Subcutaneous adipose tissue (tissue), 4 donors: ENCODE measurements around the gene IVNS1ABP. TPM values are rescaled to one million over a fixed set of nuclear protein-coding genes. Genes with fewer than 3 reads are reported as not detected.

Experiments used
- CTCF ChIP-seq: fragments of 450-650 bp; IDR thresholded peaks from one replicate; pipeline ENCODE4 v1.5.1; 2016; ENCODE audit warnings: low read depth, mild to moderate bottlenecking, control low read depth, antibody characterized with exemption, moderate library complexity
- total RNA-seq, 4 donors: library from RNA; depleted of rRNA; stranded (reverse); fragments of >200 nt; gene quantifications; one replicate each; pipeline ENCODE4 v1.1.0, GENCODE V29; 2016

Gene IVNS1ABP
- total RNA-seq, 4 donors from 2014 or later: 96.7 to 110 (median 103) TPM

- no peak for TF ChIP-seq CTCF
Measured at GRCh38 chr1:185279571-185279970, 37.5 kb downstream of the IVNS1ABP start.

- TF ChIP-seq CTCF: no peak
Measured at GRCh38 chr1:185271921-185272320, 45.1 kb downstream of the IVNS1ABP start.

- TF ChIP-seq CTCF: no peak
Measured at GRCh38 chr1:185268352-185268751, 48.7 kb downstream of the IVNS1ABP start.

DNA sequence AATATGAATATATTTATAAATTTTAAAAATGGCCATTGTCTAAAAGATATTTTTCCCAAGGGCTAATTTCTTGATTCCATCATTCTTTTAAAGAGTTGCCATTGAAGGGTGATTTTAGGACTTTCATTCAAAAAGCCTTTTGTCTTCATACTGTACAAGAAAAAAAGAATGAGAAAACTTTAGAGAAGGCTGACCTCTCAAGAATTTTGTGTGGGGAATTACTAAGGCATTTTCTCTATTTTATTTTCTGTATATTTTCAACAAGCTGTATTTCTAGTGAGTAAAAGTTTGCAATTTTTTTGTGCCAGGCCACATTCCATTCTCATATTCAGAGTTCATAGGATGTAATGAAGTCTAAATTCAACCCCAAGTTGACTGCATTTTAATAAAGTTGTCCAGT, 49.3 kb downstream of the IVNS1ABP start:
- no peak for TF ChIP-seq CTCF

DNA sequence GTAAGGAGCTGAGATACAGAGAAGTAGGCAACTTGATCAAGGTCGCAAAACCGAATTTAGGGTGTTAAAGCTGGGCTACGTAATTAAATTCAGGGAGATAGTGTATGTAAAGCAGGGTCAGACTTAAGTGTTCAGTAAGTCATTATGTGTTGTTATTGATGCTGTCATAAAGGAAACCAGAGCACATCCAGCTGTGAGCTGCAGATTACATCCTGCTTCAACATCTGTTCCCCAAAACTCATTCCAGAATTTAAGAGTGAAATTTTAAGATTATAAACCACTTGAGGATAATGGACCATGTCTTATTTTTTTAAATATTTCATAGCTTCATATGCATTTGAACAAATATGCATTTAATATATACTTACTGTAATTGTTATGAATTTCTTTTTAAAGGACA, 49.7 kb downstream of the IVNS1ABP start:
- no peak for TF ChIP-seq CTCF

GRCh38 chr1:185265314-185265713, 51.7 kb downstream of the IVNS1ABP start:
- TF ChIP-seq CTCF: no peak

- TF ChIP-seq CTCF: no peak
Measured at GRCh38 chr1:185263780-185264179, 53.3 kb downstream of the IVNS1ABP start.
